Right atrium auricular region (tissue), 2 donors: Measurements from ENCODE around the gene PLEKHM3. TPM values are rescaled to one million over a fixed set of nuclear protein-coding genes. Genes with fewer than 3 reads are reported as not detected.

ENCODE experiments used
- DNase-seq: peaks from one replicate; pipeline ENCODE4 v3.0.0-alpha.2; 2019; ENCODE audit warnings: low spot score
- H3K27ac ChIP-seq, 2 donors: fragments of 200-600 bp; sonication (generic); 1 replicate in 1 of 2; 2 replicates in 1 of 2; pipeline ENCODE4 v1.5.1; 2016 to 2019
- H3K27me3 ChIP-seq, 2 donors: fragments of 200-600 bp; sonication (generic); one replicate each; pipeline versions ENCODE4 v1.5.1 to v1.6.0; 2017 to 2019
- H3K36me3 ChIP-seq: fragments of 200-600 bp; sonication (generic); one replicate; pipeline ENCODE4 v1.5.1; 2016
- H3K4me1 ChIP-seq, 2 donors: fragments of 200-600 bp; sonication (generic); one replicate each; pipeline versions ENCODE4 v1.5.1 to v1.6.0; 2017 to 2019
- H3K4me3 ChIP-seq, 2 donors: fragments of 200-600 bp; sonication (generic); 1 replicate in 1 of 2; 2 replicates in 1 of 2; pipeline ENCODE4 v1.5.1; 2017 to 2019; ENCODE audit warnings: mild to moderate bottlenecking in 1 of 2, moderate library complexity in 1 of 2
- H3K9me3 ChIP-seq, 2 donors: fragments of 200-600 bp; sonication (generic); one replicate each; pipeline ENCODE4 v1.5.1; 2019
- CTCF ChIP-seq, 2 donors: fragments of 200-600 bp; sonication (generic); IDR thresholded peaks; one replicate each; pipeline ENCODE4 v1.5.1; 2019; ENCODE audit warnings: antibody characterized with exemption in 2 of 2
- total RNA-seq, 2 donors: library from RNA; depleted of rRNA; stranded (reverse); fragments of >200 nt; gene quantifications; one replicate each; pipeline ENCODE4 v1.1.0, GENCODE V29; 2016

The PLEKHM3 gene
- total RNA-seq, 2 donors from 2014 or later, result 14.9 to 20.0 TPM

- TF ChIP-seq CTCF (IDR thresholded peaks at IDR 0.05), result no peak
- H3K9me3 ChIP-seq, result no peaks in the 10 kb centered on the region
- H3K4me3 ChIP-seq, result no peak overlapping the region
- no peaks in the 10 kb centered on the region for H3K36me3 ChIP-seq
- no peak for DNase-seq
- H3K4me1 ChIP-seq, result no peaks in the 10 kb centered on the region
- no peaks in the 10 kb centered on the region for H3K27me3 ChIP-seq
- no peak overlapping the region for H3K27ac ChIP-seq
Measured at GRCh38 chr2:207854484-207855440, 170.6 kb downstream of the PLEKHM3 start.

- no peak for TF ChIP-seq CTCF (IDR thresholded peaks at IDR 0.05)
- no peak for DNase-seq
Measured at GRCh38 chr2:207852791-207853190, 172.5 kb downstream of the PLEKHM3 start.

GRCh38 chr2:207849443-207849842 lies 175.9 kb downstream of the PLEKHM3 start:
- Histone ChIP-seq H3K4me3 (no peak overlapping the region), H3K27me3 (no peaks in the 10 kb centered on the region), H3K36me3 (no peaks in the 10 kb centered on the region), H3K9me3 (no peaks in the 10 kb centered on the region), H3K27ac (peak overlapping the region in 1 of 2 donors; percentile 45), H3K4me1 (peaks cover 0 to 17% of the 10 kb centered on the region in 2 donors)
- DNase-seq, result no peak
- no peak for TF ChIP-seq CTCF (IDR thresholded peaks at IDR 0.05)

More at GRCh38 chr2:207852791-207853190, 172.5 kb downstream of the PLEKHM3 start:
- Histone ChIP-seq H3K27ac (no peak overlapping the region), H3K27me3 (no peaks in the 10 kb centered on the region), H3K4me1 (peaks cover 0 to 11% of the 10 kb centered on the region in 2 donors), H3K9me3 (no peaks in the 10 kb centered on the region), H3K4me3 (no peak overlapping the region), H3K36me3 (no peaks in the 10 kb centered on the region)

- H3K36me3 ChIP-seq, result no peaks in the 10 kb centered on the region
- no peak overlapping the region for H3K4me3 ChIP-seq
- no peaks in the 10 kb centered on the region for H3K27me3 ChIP-seq
- peak overlapping the region in 1 of 2 donors; percentile 45 for H3K27ac ChIP-seq
- no peaks in the 10 kb centered on the region for H3K9me3 ChIP-seq
- DNase-seq, result no peak
- no peak for TF ChIP-seq CTCF (IDR thresholded peaks at IDR 0.05)
- H3K4me1 ChIP-seq, result peaks cover 0 to 17% of the 10 kb centered on the region in 2 donors
Measured at GRCh38 chr2:207848545-207848928, 176.8 kb downstream of the PLEKHM3 start.

GRCh38 chr2:207847807-207848544 lies 177.4 kb downstream of the PLEKHM3 start:
- H3K4me1 ChIP-seq, result peaks cover 0 to 17% of the 10 kb centered on the region in 2 donors
- no peaks in the 10 kb centered on the region for H3K36me3 ChIP-seq
- no peaks in the 10 kb centered on the region for H3K27me3 ChIP-seq
- DNase-seq, result no peak
- H3K27ac ChIP-seq, result peak overlapping the region in 1 of 2 donors; percentile 30
- no peak overlapping the region for H3K4me3 ChIP-seq
- no peaks in the 10 kb centered on the region for H3K9me3 ChIP-seq
- TF ChIP-seq CTCF (IDR thresholded peaks at IDR 0.05), result no peak
